DOHH2 (cell line): ENCODE measurements around the gene HLCS.
"Not testable (repeated sequence)": the region's sequence is repeated elsewhere in the genome, so short reads cannot be mapped to it uniquely, and the experiment has no call there.

Source experiments
- H3F3A ChIP-seq: fragments of 200-600 bp; sonication (generic), shearing (Covaris generic); 2 replicates; pipeline ENCODE4 v1.6.0; 2016; ENCODE audit warnings: antibody characterized with exemption, mild to moderate bottlenecking; ENCODE audit not compliant: control insufficient read depth, insufficient read depth
- H3K27ac ChIP-seq: fragments of 200-600 bp; sonication (generic); 2 replicates; pipeline ENCODE4 v1.5.1; 2014; ENCODE audit warnings: low read depth, mild to moderate bottlenecking, low read length, moderate library complexity
- H3K27me3 ChIP-seq: fragments of 200-600 bp; sonication (generic); 2 replicates; pipeline ENCODE4 v1.6.1; 2014; ENCODE audit warnings: mild to moderate bottlenecking, low read length, mixed read lengths; ENCODE audit not compliant: control insufficient read depth
- H3K36me3 ChIP-seq: fragments of 200-600 bp; sonication (generic); 2 replicates; pipeline ENCODE4 v1.6.1; 2014; ENCODE audit warnings: mild to moderate bottlenecking, low read length, moderate library complexity, mixed read lengths; ENCODE audit not compliant: control insufficient read depth
- H3K4me1 ChIP-seq: fragments of 200-600 bp; sonication (generic); 2 replicates; pipeline ENCODE4 v1.6.1; 2014; ENCODE audit warnings: mild to moderate bottlenecking, low read length, mixed read lengths; ENCODE audit not compliant: control insufficient read depth
- H3K4me2 ChIP-seq: fragments of 200-600 bp; sonication (generic); 2 replicates; pipeline ENCODE4 v1.6.0; 2014; ENCODE audit warnings: mild to moderate bottlenecking, low read length, moderate library complexity
- H3K4me3 ChIP-seq: fragments of 200-600 bp; sonication (generic); 2 replicates; pipeline ENCODE4 v1.5.1; 2014; ENCODE audit warnings: mild to moderate bottlenecking, low read length, mixed read lengths
- H3K79me2 ChIP-seq: fragments of 200-600 bp; sonication (generic); 2 replicates; pipeline ENCODE4 v1.6.1; 2014; ENCODE audit warnings: mild to moderate bottlenecking, low read length, mixed read lengths; ENCODE audit not compliant: control insufficient read depth
- H3K9me2 ChIP-seq: fragments of 200-600 bp; sonication (generic); replicated peaks from 2 replicates; pipeline ENCODE4 v1.6.1; 2014; ENCODE audit warnings: mild to moderate bottlenecking, low read length, mixed read lengths; ENCODE audit not compliant: control insufficient read depth
- H3K9me3 ChIP-seq: fragments of 200-600 bp; sonication (generic); 2 replicates; pipeline ENCODE4 v1.6.1; 2014; ENCODE audit warnings: antibody characterized with exemption, low read length, mixed read lengths; ENCODE audit not compliant: control insufficient read depth, insufficient read depth
- H4K20me1 ChIP-seq: fragments of 200-600 bp; sonication (generic); 2 replicates; pipeline ENCODE4 v1.6.0; 2014; ENCODE audit warnings: low read depth, mild to moderate bottlenecking, antibody characterized with exemption, low read length, moderate library complexity; ENCODE audit not compliant: control insufficient read depth, insufficient read depth
- EZH2phosphoT487 ChIP-seq: fragments of 200-600 bp; sonication (generic); IDR thresholded peaks from 2 replicates; pipeline ENCODE4 v1.6.1; 2017; ENCODE audit warnings: borderline replicate concordance, mild to moderate bottlenecking, antibody characterized with exemption, low read length, moderate library complexity, mixed read lengths
- TF ChIP-seq, protein P1 (sequence below): fragments of 200-600 bp; sonication (generic); IDR thresholded peaks from one replicate; pipeline ENCODE4 v1.5.1; 2014; ENCODE audit warnings: antibody characterized with exemption, mild to moderate bottlenecking, low read depth, low read length; ENCODE audit not compliant: poor library complexity, severe bottlenecking

The HLCS gene

DNA sequence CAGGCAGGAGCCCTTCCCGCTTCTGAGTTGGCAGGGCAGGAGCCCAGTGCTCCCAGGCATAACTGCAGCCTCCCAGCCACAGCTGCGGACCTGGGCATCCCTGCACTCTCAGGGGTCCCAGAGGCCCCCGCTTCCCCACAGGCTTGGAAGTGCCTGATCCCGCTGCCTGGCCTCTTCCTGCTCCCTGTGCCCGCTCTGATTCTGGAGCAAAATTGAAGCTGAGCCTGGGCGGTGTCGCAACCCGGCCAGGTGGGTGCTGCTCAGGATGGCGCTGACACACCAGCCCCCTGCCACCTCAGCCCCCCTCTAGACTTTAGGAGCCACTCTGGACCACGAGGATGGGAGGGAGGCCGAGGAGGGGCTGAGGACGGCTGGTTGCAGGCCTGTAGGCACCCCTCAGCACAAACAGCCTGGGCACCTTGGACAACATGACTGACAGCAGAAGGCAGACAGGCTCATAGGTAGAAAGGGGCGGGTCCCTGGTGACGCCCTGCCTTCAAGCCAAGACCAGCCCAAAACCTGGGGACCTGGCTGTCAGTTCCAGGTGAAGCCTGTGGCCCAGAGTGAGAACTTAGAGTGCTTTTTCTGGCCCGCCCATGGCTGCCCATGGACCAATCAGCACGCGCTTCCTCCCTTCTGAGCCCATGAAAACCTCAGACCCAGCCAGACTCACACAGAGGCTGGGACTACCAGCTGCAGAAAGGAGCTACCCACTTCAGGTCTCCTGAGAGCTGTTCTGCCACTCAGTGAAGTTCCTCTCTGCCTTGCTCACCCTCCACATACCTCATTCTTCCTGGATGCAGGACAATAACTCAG is 7.2 kb downstream of the HLCS start:
- peaks cover under 1% of the 10 kb centered on the region for H3K4me1 ChIP-seq
- no peak overlapping the region for H3K4me3 ChIP-seq
- H3K36me3 ChIP-seq: peaks cover 4% of the 10 kb centered on the region
- no peaks in the 10 kb centered on the region for H3F3A ChIP-seq
- H3K27me3 ChIP-seq: no peaks in the 10 kb centered on the region
- no peaks in the 10 kb centered on the region for H3K79me2 ChIP-seq
- H4K20me1 ChIP-seq: no peaks in the 10 kb centered on the region
- no peaks in the 10 kb centered on the region for H3K9me3 ChIP-seq
- H3K9me2 ChIP-seq: no peaks in the 10 kb centered on the region
- no peak overlapping the region for H3K27ac ChIP-seq
- TF ChIP-seq, protein P1, sequence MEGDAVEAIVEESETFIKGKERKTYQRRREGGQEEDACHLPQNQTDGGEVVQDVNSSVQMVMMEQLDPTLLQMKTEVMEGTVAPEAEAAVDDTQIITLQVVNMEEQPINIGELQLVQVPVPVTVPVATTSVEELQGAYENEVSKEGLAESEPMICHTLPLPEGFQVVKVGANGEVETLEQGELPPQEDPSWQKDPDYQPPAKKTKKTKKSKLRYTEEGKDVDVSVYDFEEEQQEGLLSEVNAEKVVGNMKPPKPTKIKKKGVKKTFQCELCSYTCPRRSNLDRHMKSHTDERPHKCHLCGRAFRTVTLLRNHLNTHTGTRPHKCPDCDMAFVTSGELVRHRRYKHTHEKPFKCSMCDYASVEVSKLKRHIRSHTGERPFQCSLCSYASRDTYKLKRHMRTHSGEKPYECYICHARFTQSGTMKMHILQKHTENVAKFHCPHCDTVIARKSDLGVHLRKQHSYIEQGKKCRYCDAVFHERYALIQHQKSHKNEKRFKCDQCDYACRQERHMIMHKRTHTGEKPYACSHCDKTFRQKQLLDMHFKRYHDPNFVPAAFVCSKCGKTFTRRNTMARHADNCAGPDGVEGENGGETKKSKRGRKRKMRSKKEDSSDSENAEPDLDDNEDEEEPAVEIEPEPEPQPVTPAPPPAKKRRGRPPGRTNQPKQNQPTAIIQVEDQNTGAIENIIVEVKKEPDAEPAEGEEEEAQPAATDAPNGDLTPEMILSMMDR: no peak
- TF ChIP-seq EZH2phosphoT487: no peak
- no peak overlapping the region for H3K4me2 ChIP-seq

DNA sequence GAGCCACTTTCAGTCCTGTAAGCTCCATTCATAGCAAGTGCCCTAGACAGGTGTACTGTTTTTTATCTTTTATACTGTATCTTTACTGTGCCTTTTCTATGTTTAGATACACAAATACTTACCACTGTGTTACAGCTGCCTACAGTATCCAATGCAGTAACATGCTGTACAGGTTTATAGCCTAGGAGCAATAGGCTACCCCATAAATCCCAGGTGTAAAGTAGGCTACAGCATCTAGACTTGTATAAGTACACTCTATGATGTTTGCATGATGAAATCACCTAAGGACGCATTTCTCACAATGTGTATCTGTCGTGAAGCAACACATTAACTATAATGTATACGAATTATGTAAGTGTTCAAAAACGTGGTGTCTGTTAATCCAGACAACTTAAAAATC is 10.7 kb downstream of the HLCS start:
- H3K9me2 ChIP-seq: no peaks in the 10 kb centered on the region
- H3K27ac ChIP-seq: no peak overlapping the region
- H3K36me3 ChIP-seq: peaks cover 4% of the 10 kb centered on the region
- H3K27me3 ChIP-seq: no peaks in the 10 kb centered on the region
- H3K79me2 ChIP-seq: no peaks in the 10 kb centered on the region
- H3K4me2 ChIP-seq: no peak overlapping the region
- H3K4me1 ChIP-seq: no peaks in the 10 kb centered on the region
- H3K9me3 ChIP-seq: no peaks in the 10 kb centered on the region
- no peak for TF ChIP-seq EZH2phosphoT487
- TF ChIP-seq, protein P1: no peak
- H3K4me3 ChIP-seq: no peak overlapping the region
- H4K20me1 ChIP-seq: no peaks in the 10 kb centered on the region
- no peaks in the 10 kb centered on the region for H3F3A ChIP-seq

- not testable (repeated sequence) for H3K27me3 ChIP-seq, H3K9me2 ChIP-seq, H3F3A ChIP-seq, H3K9me3 ChIP-seq, H3K4me2 ChIP-seq, H4K20me1 ChIP-seq, H3K4me3 ChIP-seq, H3K36me3 ChIP-seq, H3K79me2 ChIP-seq, H3K27ac ChIP-seq, H3K4me1 ChIP-seq
Observed at GRCh38 chr21:36952331-36952730, 14.1 kb downstream of the HLCS start.
